Bronchial epithelial cell (primary cell): ENCODE data around the gene LDLR. TPM values are rescaled to one million over a fixed set of nuclear protein-coding genes. Genes with fewer than 3 reads are reported as not detected.
A peak's percentile ranks its signal among the peaks of the same experiment; 100 is the strongest.

ENCODE experiments used
- DNase-seq: peaks from one replicate; pipeline ENCODE4 v3.0.0-alpha.2; 2010; ENCODE audit warnings: low read depth
- FAIRE-seq: peaks from 2 replicates; lab custom pipeline; 2011; peaks lifted over from hg19 to GRCh38; lab: Jason Lieb, UNC
- H3K27me3 ChIP-seq: 2 replicates; pipeline ENCODE4 v1.5.1; 2011; ENCODE audit warnings: low read length; ENCODE audit not compliant: control insufficient read depth, insufficient read depth
- H3K36me3 ChIP-seq: 2 replicates; pipeline ENCODE4 v1.5.1; 2011; ENCODE audit warnings: low read length; ENCODE audit not compliant: control insufficient read depth, insufficient read depth
- H3K4me3 ChIP-seq: 2 replicates; pipeline ENCODE4 v1.5.1; 2011; ENCODE audit warnings: mild to moderate bottlenecking, low read depth, low read length, control low read depth
- CTCF ChIP-seq: IDR thresholded peaks from 2 replicates; pipeline ENCODE4 v1.5.1; 2011; ENCODE audit warnings: mild to moderate bottlenecking, moderate library complexity, low read length, control low read depth, inconsistent platforms; ENCODE audit not compliant: insufficient read depth, severe bottlenecking
- total RNA-seq: library from RNA; depleted of rRNA; stranded (reverse); fragments of >200 nt; gene quantifications from 2 replicates; pipeline ENCODE4 v1.2.1, GENCODE V29; 2014

Gene LDLR
- total RNA-seq, 1 donor from 2014 or later = 109 TPM

DNA sequence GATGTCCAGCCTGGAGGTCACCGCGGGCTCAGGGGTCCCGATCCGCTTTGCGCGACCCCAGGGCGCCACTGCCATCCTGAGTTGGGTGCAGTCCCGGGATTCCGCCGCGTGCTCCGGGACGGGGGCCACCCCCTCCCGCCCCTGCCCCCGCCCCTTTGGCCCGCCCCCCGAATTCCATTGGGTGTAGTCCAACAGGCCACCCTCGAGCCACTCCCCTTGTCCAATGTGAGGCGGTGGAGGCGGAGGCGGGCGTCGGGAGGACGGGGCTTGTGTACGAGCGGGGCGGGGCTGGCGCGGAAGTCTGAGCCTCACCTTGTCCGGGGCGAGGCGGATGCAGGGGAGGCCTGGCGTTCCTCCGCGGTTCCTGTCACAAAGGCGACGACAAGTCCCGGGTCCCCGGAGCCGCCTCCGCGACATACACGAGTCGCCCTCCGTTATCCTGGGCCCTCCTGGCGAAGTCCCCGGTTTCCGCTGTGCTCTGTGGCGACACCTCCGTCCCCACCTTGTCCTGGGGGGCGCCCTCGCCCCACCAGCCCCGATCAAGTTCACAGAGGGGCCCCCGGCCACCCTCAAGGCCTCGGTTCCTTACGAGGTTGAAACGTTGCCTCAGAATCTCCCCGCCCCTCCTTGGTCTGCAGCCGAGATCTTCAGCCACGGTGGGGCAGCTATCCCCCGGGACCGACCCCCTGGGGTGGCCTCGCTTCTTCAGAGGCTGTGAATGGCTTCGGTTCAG, 1.2 kb downstream of the LDLR start:
- FAIRE-seq (no peak), DNase-seq (peak; percentile 78)
- no peak for TF ChIP-seq CTCF
- Histone ChIP-seq H3K36me3 (peaks cover 12% of the 10 kb centered on the region), H3K27me3 (no peaks in the 10 kb centered on the region), H3K4me3 (peak overlapping the region; percentile 97)

DNA sequence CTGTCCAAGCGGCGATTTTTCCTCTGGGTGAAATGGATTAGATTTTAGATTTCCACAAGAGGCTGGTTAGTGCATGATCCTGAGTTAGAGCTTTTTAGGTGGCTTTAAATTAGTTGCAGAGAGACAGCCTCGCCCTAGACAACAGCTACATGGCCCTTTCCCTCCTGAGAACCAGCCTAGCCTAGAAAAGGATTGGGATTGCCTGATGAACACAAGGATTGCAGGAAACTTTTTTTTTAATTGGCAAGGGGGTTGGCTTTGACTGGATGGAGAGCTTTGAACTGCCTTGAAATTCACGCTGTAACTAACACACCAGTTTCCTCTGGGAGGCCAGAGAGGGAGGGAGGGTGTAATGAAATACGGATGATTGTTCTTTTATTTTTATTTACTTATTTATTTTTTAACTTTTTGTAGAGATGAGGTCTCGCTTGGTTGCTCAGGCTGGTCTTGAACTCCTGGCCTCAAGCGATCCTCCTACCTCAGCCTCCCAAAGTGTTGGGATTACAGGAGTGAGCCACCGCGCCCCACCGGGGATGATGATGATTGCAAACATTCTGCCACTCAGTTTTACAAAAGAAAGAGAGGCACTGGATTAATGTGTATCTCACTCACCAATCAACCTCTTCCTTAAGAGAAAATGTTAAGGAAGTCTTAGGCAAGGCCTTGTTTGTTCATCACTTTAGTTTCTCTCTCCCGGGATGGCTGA, 1.9 kb downstream of the LDLR start:
- Histone ChIP-seq H3K27me3 (no peaks in the 10 kb centered on the region), H3K4me3 (peak overlapping the region; percentile 97), H3K36me3 (peaks cover 14% of the 10 kb centered on the region)
- FAIRE-seq (no peak), DNase-seq (no peak)
- no peak for TF ChIP-seq CTCF

DNA sequence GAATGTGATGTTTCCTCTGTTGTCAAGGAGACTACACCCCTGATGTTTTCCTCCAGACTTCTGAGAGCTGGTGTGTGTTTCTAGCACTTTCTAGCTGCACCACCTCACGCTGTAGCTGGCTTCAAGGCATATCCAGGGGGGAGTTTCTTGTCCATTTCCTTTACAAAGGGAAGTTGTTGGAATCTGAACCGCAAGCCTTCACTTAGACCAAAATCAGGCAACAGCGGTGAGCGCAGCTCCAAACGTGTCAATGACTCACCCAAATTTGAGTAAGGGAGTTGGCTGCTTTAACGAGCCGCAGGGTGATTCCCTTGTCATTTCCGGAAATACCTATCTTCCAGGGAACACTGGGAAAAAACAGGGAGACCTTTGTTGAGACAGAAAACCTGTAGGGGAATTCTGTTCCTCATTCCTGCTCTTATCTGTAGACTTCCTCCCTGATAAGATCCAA, 2.5 kb downstream of the LDLR start:
- no peaks in the 10 kb centered on the region for H3K27me3 ChIP-seq
- FAIRE-seq = peak; percentile 23
- H3K36me3 ChIP-seq = peaks cover 17% of the 10 kb centered on the region
- TF ChIP-seq CTCF = no peak
- H3K4me3 ChIP-seq = peak overlapping the region; percentile 97
- DNase-seq = peak; percentile 97

- peak overlapping the region; percentile 1 for H3K4me3 ChIP-seq
- DNase-seq (peak; percentile 72), FAIRE-seq (no peak)
- peaks cover 18% of the 10 kb centered on the region for H3K36me3 ChIP-seq
- TF ChIP-seq CTCF = no peak
- H3K27me3 ChIP-seq = no peaks in the 10 kb centered on the region
Measured at GRCh38 chr19:11092181-11092538, 2.9 kb downstream of the LDLR start.

GRCh38 chr19:11093689-11094238, 4.5 kb downstream of the LDLR start:
- H3K36me3 ChIP-seq = peaks cover 21% of the 10 kb centered on the region
- no peak for DNase-seq

More at GRCh38 chr19:11093689-11094238, 4.5 kb downstream of the LDLR start:
- no peak for TF ChIP-seq CTCF
- FAIRE-seq = no peak
- no peaks in the 10 kb centered on the region for H3K27me3 ChIP-seq
- H3K4me3 ChIP-seq = no peak overlapping the region
